Endometrium (tissue), 2 donors: Measurements from ENCODE around the gene PLIN4.
A peak's percentile ranks its signal among the peaks of the same experiment; 100 is the strongest.

Experiments used
- FAIRE-seq: peaks from 2 replicates; lab custom pipeline; 2012; peaks lifted over from hg19 to GRCh38; lab: Jason Lieb, UNC
- donor health status: control.
- donor health status: control.

PLIN4 gene

GRCh38 chr19:4454747-4455718, 63.3 kb downstream of the PLIN4 start:
- FAIRE-seq = peak; percentile 8

GRCh38 chr19:4453232-4454179, 64.8 kb downstream of the PLIN4 start:
- FAIRE-seq = no peak

GRCh38 chr19:4452230-4452990, 65.9 kb downstream of the PLIN4 start:
- no peak for FAIRE-seq
